IPS-NIHi7 (cell line): ENCODE measurements around the gene FES.
"Not testable (repeated sequence)": the region's sequence is repeated elsewhere in the genome, so short reads cannot be mapped to it uniquely, and the experiment has no call there.

Experiments
- DNase-seq: peaks from one replicate; pipeline ENCODE4 v3.0.0; 2012; ENCODE audit warnings: mixed read lengths; ENCODE audit errors: extremely low spot score

Gene FES

DNA sequence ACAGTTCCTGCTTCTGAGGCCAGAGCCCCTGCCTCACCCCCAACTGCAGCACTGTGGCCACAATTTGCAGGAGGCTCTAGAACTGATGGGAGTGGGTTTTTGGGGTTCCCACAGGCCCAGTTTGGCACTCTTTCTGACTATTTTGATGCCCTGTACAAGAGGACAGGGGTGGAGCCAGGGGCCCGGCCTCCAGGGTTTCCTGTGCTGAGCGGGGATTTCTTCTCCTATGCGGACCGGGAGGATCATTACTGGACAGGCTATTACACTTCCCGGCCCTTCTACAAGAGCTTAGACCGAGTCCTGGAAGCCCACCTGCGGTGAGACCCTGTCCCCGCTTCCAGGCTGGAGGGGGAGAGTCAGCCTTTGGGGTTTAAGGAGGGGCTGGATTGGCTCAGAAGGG lies 25.7 kb downstream of the FES start:
- DNase-seq = no peak

DNA sequence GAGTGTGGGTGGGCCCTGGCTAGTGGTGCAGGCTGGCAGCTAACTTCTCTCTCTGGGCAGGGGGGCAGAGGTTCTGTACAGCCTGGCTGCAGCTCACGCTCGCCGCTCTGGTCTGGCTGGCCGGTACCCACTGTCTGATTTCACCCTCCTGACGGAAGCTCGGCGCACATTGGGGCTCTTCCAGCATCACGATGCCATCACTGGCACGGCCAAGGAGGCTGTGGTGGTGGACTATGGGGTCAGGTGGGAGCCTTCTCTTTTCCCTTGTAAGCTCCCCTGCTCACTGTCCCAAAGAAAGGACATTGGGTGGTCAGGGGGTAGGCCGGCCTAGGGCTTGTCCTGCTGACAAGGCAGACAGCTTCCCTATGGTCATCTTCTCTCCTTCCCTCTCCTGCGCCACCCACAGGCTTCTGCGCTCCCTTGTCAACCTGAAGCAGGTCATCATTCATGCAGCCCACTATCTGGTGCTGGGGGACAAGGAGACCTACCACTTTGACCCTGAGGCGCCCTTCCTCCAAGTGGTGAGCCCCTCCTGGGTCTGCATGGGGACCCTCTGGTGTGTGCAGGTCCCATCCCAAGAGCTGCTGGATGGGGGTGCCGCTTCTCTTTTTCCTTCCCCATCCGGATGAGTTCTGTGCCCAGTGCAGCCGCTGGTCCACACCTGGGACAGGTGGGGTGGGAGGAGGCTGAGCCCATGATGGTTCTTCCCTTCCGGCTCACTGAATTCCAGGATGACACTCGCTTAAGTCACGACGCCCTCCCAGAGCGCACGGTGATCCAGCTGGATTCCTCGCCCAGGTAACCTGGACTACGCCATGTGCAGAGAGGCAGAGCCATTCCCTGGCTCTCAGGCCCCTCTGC lies 26.4 kb downstream of the FES start:
- DNase-seq = no peak

- no peak for DNase-seq
Observed at GRCh38 chr15:90911302-90911623, 27.0 kb downstream of the FES start.

- no peak for DNase-seq
Observed at GRCh38 chr15:90911906-90912769, 27.8 kb downstream of the FES start.

DNA sequence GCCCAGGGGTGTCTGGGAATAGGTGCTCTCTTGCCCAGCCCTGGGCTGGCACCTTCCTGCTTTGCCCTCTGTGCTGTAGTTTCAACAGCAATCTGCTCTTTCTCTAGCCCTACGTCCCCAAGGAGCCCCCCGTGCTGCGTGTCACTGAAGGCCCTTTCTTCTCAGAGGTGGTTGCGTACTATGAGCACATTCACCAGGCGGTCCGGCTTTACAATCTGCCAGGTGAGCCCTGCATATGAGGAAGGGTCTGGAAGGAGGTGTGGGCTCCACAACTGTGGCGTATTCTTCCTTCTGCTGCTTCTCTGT lies 28.4 kb downstream of the FES start:
- DNase-seq = no peak

GRCh38 chr15:90913398-90913944 lies 29.2 kb downstream of the FES start:
- no peak for DNase-seq

- no peak for DNase-seq
Observed at GRCh38 chr15:90914305-90915080, 30.2 kb downstream of the FES start.

- no peak for DNase-seq
Observed at GRCh38 chr15:90915216-90915807, 31.0 kb downstream of the FES start.

GRCh38 chr15:90915808-90916440 lies 31.6 kb downstream of the FES start:
- DNase-seq = no peak

DNA sequence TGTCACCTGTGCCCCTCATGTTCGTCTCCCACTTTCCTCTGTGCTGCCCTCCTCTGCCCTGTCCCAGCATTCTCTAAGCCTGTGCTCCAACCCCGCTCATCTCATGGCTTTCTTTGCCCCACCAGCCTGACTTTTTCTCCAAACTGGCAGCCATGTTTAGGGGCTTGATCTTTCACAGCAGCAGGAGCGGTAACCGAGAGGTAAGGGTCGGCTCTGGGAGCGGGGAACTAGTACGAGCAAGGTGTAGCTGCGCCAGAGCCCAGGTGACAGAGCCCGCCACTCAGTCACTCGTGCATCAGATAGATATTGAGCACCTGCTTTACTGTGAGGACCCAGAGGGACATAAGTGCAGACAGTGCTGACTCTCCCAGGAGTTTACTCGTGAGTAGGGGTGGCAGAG lies 32.2 kb downstream of the FES start:
- no peak for DNase-seq

- no peak for DNase-seq
Observed at GRCh38 chr15:90917569-90917968, 33.3 kb downstream of the FES start.

DNA sequence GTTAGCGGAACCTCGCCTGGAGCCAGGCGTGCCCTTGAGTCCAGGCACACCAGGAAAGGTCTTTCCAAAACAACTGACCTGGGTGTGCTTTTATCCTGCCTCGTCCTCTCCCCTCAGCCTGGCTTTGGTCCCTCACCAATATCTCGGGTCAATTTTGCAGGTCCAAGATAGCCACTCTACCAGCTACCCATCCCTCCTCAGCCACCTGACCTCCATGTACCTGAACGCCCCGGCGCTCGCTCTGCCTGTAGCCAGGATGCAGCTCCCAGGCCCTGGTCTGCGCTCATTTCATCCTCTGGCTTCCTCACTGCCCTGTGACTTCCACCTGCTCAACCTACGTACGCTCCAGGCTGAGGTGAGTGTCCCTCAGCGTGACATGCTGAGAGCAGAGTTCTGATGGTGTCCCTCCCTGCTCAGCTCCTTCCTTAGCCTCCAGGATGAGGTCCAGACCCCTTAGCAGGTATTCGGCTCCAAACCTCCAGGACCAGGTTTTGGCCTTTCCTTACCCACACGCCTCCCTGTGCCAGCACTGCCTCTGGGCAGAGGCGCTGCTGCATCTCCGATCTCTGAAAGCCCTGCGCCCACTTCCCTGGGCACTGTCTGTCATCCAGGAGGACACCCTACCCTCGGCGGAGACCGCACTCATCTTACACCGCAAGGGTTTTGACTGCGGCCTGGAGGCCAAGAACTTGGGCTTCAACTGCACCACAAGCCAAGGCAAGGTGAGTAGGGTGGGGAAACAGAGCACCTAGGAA lies 33.9 kb downstream of the FES start:
- DNase-seq = no peak

DNA sequence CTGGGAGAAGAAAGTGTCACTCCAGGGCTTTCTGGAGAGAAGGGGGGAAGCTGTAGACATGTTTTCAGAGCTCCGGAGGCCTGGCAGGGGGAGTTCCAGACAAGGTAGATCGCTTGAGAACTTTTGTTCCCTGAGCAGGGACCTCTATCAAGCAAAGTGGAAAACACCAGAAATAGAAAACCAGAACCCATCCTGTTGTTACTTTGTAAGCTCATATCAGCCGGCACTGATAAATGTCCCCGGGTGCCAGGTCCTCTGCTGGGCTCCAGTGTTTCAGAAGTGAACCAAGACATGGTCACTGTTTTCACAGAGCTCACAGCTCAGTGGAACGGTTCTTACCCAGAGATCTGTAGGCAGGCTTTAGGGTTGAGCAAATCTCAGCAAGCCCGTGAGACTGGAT lies 34.5 kb downstream of the FES start:
- no peak for DNase-seq

- no peak for DNase-seq
Observed at GRCh38 chr15:90921887-90922286, 37.6 kb downstream of the FES start.

GRCh38 chr15:90922712-90923322 lies 38.5 kb downstream of the FES start:
- DNase-seq = not testable (repeated sequence)

DNA sequence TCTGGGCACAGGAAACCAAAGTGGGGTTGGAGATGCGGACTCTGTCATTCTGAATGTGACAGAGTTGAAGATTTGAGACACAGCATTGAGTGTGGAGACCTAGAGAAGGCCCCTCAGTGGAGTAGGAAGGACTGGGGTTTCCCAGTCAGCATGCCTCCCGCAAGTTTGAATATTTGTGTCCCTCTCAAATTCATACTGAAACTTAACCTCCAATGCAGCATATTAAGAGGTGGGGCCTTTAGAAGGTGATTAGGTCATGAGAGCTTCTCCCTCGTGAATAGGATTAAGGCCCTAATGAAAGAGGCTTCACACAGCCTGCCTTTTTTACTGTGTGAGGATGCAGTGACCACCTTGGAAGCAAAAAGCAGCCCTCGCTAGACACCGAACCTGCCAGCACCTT lies 40.1 kb downstream of the FES start:
- DNase-seq = no peak

- not testable (repeated sequence) for DNase-seq
Observed at GRCh38 chr15:90926766-90927165, 42.5 kb downstream of the FES start.

DNA sequence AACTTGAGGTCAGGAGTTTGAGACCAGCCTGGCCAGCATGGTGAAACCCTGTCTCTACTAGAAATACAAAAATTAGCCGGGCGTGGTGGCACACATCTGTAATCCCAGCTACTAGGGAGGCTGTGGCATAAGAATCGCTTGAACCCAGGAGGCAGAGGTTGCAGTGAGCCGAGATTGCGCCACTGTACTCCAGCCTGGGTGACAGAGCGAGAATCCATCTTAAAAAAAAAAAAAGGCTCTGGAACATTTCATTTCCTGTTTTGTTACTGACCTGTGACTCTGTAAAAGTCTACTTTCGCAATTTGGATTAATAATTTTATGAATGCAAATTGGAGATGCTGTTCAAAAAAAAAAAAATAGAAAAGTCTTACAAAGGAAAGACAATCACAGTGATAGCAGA lies 43.8 kb downstream of the FES start:
- DNase-seq = not testable (repeated sequence)

DNA sequence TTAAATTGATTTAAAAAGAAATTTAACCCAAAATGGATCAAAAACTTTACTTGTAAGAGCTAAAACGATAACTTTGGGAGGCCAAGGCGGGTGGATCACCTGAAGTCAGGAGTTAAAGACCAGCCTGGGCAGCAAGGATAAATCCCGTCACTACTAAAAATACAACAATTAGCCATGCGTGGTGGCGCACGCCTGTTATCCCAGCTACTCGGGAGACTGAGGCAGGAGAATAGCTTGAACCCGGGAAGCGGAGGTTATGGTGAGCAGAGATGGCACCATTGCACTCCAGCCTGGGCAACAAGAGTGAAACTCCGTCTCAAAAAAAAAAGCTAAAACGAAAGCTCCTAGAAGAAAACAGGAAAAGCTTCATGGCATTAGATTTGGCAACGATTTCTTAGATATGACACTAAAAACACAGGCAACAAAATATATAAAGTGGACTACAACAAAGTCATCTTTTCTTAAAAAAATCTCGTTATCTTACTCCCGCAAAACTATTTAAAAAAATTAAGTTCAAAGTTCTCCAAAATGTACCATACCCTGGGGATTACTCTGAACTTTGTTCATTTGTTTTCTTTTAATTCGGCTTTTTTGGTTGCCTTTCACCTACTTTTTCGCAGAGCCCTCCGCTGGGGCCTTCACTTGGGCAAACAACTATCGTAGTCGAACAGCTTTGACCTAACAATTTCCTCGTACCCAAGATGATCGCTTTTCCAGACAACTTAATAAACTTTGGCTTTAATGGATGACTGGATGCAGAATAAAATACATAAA lies 45.1 kb downstream of the FES start:
- DNase-seq = no peak
